H1 (cell line): ENCODE results near the gene SEMA3E. TPM values are rescaled to one million over a fixed set of nuclear protein-coding genes. Genes with fewer than 3 reads are reported as not detected.

Experiments
- CTCF ChIA-PET: fragments of 300-600 bp; sonication (Branson Sonifier 250); formaldehyde crosslinking; loops from one replicate; lab custom pipeline; 2021; ENCODE audit not compliant: partially characterized antibody; lab: Charles Lee
- POLR2A ChIA-PET: fragments of 300-600 bp; sonication (Branson Sonifier 250); formaldehyde crosslinking; loops from one replicate; lab custom pipeline; 2021; ENCODE audit warnings: inconsistent platforms; ENCODE audit not compliant: partially characterized antibody; lab: Charles Lee
- DNase-seq, 2 experiments: peaks; one replicate each; pipeline versions ENCODE4 v3.0.0 to v3.0.0-alpha.2; 2010 to 2022; ENCODE audit warnings: low spot score in 2 of 2, low read depth in 1 of 2, mixed read lengths in 1 of 2
- FAIRE-seq: peaks from 2 replicates; lab custom pipeline; 2011; peaks lifted over from hg19 to GRCh38; lab: Jason Lieb, UNC
- H2AFZ ChIP-seq: 2 replicates; pipeline ENCODE4 v1.8.1; 2012; ENCODE audit warnings: low read length, inconsistent platforms
- H2AK5ac ChIP-seq: 2 replicates; pipeline ENCODE4 v1.6.1; 2013; ENCODE audit warnings: low read depth, low read length
- H2BK120ac ChIP-seq: replicated peaks from 2 replicates; pipeline ENCODE3; 2013; ENCODE audit warnings: low read depth, low read length, inconsistent platforms
- H2BK12ac ChIP-seq: 2 replicates; pipeline ENCODE4 v1.6.1; 2013; ENCODE audit warnings: low read depth, low read length
- H2BK15ac ChIP-seq: 2 replicates; pipeline ENCODE4 v1.6.1; 2013; ENCODE audit warnings: low read length
- H2BK20ac ChIP-seq: 2 replicates; pipeline ENCODE4 v1.6.1; 2013; ENCODE audit warnings: low read length
- H2BK5ac ChIP-seq: 2 replicates; pipeline ENCODE4 v1.6.1; 2013; ENCODE audit warnings: low read depth, low read length
- H3K14ac ChIP-seq: 2 replicates; pipeline ENCODE4 v1.6.1; 2013; ENCODE audit warnings: inconsistent platforms; ENCODE audit not compliant: insufficient read length
- H3K18ac ChIP-seq: 2 replicates; pipeline ENCODE4 v1.6.1; 2013; ENCODE audit warnings: low read length; ENCODE audit errors: extremely low read depth
- H3K23ac ChIP-seq: 2 replicates; pipeline ENCODE4 v1.6.1; 2013; ENCODE audit warnings: inconsistent platforms; ENCODE audit not compliant: insufficient read length
- H3K23me2 ChIP-seq: 2 replicates; pipeline ENCODE4 v1.6.1; 2013; ENCODE audit warnings: low read depth, low read length
- H3K27ac ChIP-seq: 2 replicates; pipeline ENCODE4 v1.6.1; 2011; ENCODE audit warnings: low read depth, low read length, inconsistent platforms
- H3K27me3 ChIP-seq, 4 experiments: replicated peaks in 1 of 4; 1 replicate in 1 of 4; 2 replicates in 3 of 4; pipeline versions ENCODE4 v1.6.1 to v1.8.1; 2011 to 2013; ENCODE audit warnings: low read length in 3 of 4, mild to moderate bottlenecking in 3 of 4, inconsistent platforms in 2 of 4, mixed read lengths in 2 of 4, moderate library complexity in 1 of 4; ENCODE audit not compliant: control insufficient read depth in 3 of 4, insufficient read depth in 3 of 4; ENCODE audit errors: extremely low read depth in 1 of 4
- H3K36me3 ChIP-seq, 4 experiments: 2 replicates each; pipeline versions ENCODE4 v1.6.1 to v1.8.1; 2011 to 2013; ENCODE audit warnings: mild to moderate bottlenecking in 4 of 4, low read length in 3 of 4, moderate library complexity in 2 of 4, control low read depth in 1 of 4, inconsistent platforms in 1 of 4; ENCODE audit not compliant: insufficient read depth in 4 of 4, control insufficient read depth in 2 of 4
- H3K4ac ChIP-seq: replicated peaks from 2 replicates; pipeline ENCODE3; 2013; ENCODE audit warnings: low read length, low read depth, mixed read lengths, inconsistent platforms; ENCODE audit not compliant: insufficient read length
- H3K4me1 ChIP-seq, 4 experiments: replicated peaks in 1 of 4; 1 replicate in 1 of 4; 2 replicates in 3 of 4; pipeline versions ENCODE4 v1.6.1 to v1.8.1; 2011 to 2013; ENCODE audit warnings: low read length in 3 of 4, inconsistent platforms in 2 of 4, mixed read lengths in 1 of 4; ENCODE audit not compliant: insufficient read depth in 4 of 4, control insufficient read depth in 3 of 4
- H3K4me2 ChIP-seq, 2 experiments: 2 replicates each; pipeline versions ENCODE4 v1.6.1 to v1.8.1; 2011 to 2013; ENCODE audit warnings: low read depth in 2 of 2, low read length in 2 of 2, control low read depth in 1 of 2, inconsistent platforms in 1 of 2, mild to moderate bottlenecking in 1 of 2; ENCODE audit not compliant: insufficient read depth in 1 of 2
- H3K4me3 ChIP-seq, 4 experiments: fragments of 200-600, 300-600 bp in 1 of 4; sonication (generic), shearing (Covaris generic), sonication (Bioruptor Twin) in 1 of 4; 2 replicates each; pipeline versions ENCODE4 v1.5.1 to v1.8.1; 2011 to 2016; ENCODE audit warnings: low read length in 4 of 4, low read depth in 3 of 4, control low read depth in 2 of 4, inconsistent platforms in 2 of 4, mild to moderate bottlenecking in 2 of 4, mixed read lengths in 1 of 4, moderate library complexity in 1 of 4; ENCODE audit not compliant: insufficient read depth in 2 of 4; ENCODE audit errors: extremely low read depth in 1 of 4
- H3K56ac ChIP-seq: replicated peaks from 2 replicates; pipeline ENCODE3; 2013; ENCODE audit warnings: low read depth, mild to moderate bottlenecking, mixed read lengths, low read length, inconsistent platforms; ENCODE audit not compliant: insufficient read length
- H3K79me1 ChIP-seq: 2 replicates; pipeline ENCODE4 v1.6.1; 2013; ENCODE audit warnings: low read depth, low read length, control low read depth
- H3K79me2 ChIP-seq, 2 experiments: 2 replicates each; pipeline versions ENCODE4 v1.6.1 to v1.8.1; 2012 to 2013; ENCODE audit warnings: low read length in 2 of 2, mild to moderate bottlenecking in 2 of 2, inconsistent platforms in 1 of 2; ENCODE audit not compliant: insufficient read depth in 2 of 2, control insufficient read depth in 1 of 2
- H3K9ac ChIP-seq, 4 experiments: replicated peaks in 1 of 4; 1 replicate in 1 of 4; 2 replicates in 3 of 4; pipeline versions ENCODE4 v1.6.1 to v1.8.1; 2011 to 2013; ENCODE audit warnings: low read depth in 3 of 4, low read length in 3 of 4, control low read depth in 2 of 4, mild to moderate bottlenecking in 2 of 4, moderate library complexity in 2 of 4, inconsistent platforms in 1 of 4; ENCODE audit errors: extremely low read depth in 1 of 4
- H3K9me3 ChIP-seq, 2 experiments: 2 replicates each; pipeline versions ENCODE4 v1.6.1 to v1.8.1; 2012 to 2013; ENCODE audit warnings: mild to moderate bottlenecking in 2 of 2, moderate library complexity in 2 of 2, control low read depth in 1 of 2, inconsistent platforms in 1 of 2, low read depth in 1 of 2, low read length in 1 of 2, mixed read lengths in 1 of 2; ENCODE audit not compliant: insufficient read depth in 2 of 2
- H4K20me1 ChIP-seq, 2 experiments: replicated peaks in 1 of 2; 2 replicates each; pipeline versions ENCODE3 to v1.8.1; 2011 to 2013; ENCODE audit warnings: inconsistent platforms in 2 of 2, low read length in 2 of 2, mild to moderate bottlenecking in 1 of 2; ENCODE audit not compliant: insufficient read depth in 2 of 2, control insufficient read depth in 1 of 2
- H4K5ac ChIP-seq: 2 replicates; pipeline ENCODE4 v1.6.1; 2013; ENCODE audit warnings: low read length, low read depth, mixed read lengths, inconsistent platforms; ENCODE audit not compliant: insufficient read length
- H4K8ac ChIP-seq: 2 replicates; pipeline ENCODE4 v1.8.0; 2013; ENCODE audit warnings: mild to moderate bottlenecking, moderate library complexity, low read length, inconsistent platforms; ENCODE audit not compliant: insufficient read depth; ENCODE audit errors: extremely low read depth
- H4K91ac ChIP-seq: replicated peaks from 2 replicates; pipeline ENCODE3; 2013; ENCODE audit warnings: low read length, mixed read lengths, inconsistent platforms; ENCODE audit not compliant: insufficient read length
- BACH1 ChIP-seq: IDR thresholded peaks from 2 replicates; pipeline ENCODE4 v1.6.1; 2012; ENCODE audit warnings: low read length, improper control_type of control experiment
- EGR1 ChIP-seq: IDR thresholded peaks from 2 replicates; pipeline ENCODE4 v1.6.1; 2011; ENCODE audit warnings: low read depth, low read length, borderline replicate concordance
- GTF2F1 ChIP-seq: IDR thresholded peaks from 2 replicates; pipeline ENCODE4 v1.6.1; 2012; ENCODE audit warnings: low read depth, low read length, improper control_type of control experiment, borderline replicate concordance
- KDM5A ChIP-seq: fragments of 200-600 bp; IDR thresholded peaks from 2 replicates; pipeline ENCODE4 v1.7.1; 2012; ENCODE audit warnings: mild to moderate bottlenecking, low read length, inconsistent platforms, mixed read lengths
- MAX ChIP-seq: IDR thresholded peaks from 2 replicates; pipeline ENCODE4 v1.6.1; 2012; ENCODE audit warnings: inconsistent platforms
- NANOG ChIP-seq: IDR thresholded peaks from 2 replicates; pipeline ENCODE4 v1.6.1; 2011; ENCODE audit warnings: low read length, low read depth, mild to moderate bottlenecking, inconsistent platforms; ENCODE audit not compliant: insufficient read depth, poor library complexity, severe bottlenecking
- POLR2A ChIP-seq, 2 experiments: IDR thresholded peaks; 1 replicate in 1 of 2; 2 replicates in 1 of 2; pipeline ENCODE4 v1.6.1; 2011; ENCODE audit warnings: low read depth in 2 of 2, low read length in 2 of 2, mild to moderate bottlenecking in 2 of 2; ENCODE audit errors: control extremely low read depth in 1 of 2
- RNF2 ChIP-seq: fragments of 200-900, 300-1000 bp; sonication (generic); IDR thresholded peaks from 2 replicates; pipeline ENCODE4 v1.7.1; 2016; ENCODE audit warnings: borderline replicate concordance, low read depth, mild to moderate bottlenecking, antibody characterized with exemption, low read length; ENCODE audit not compliant: poor library complexity, severe bottlenecking; ENCODE audit errors: missing control alignments
- SIN3A ChIP-seq, 2 experiments: IDR thresholded peaks in 1 of 2; conservative IDR thresholded peaks in 1 of 2; 2 replicates each; pipeline ENCODE4 v1.6.1; 2011 to 2012; ENCODE audit warnings: low read length in 2 of 2, improper control_type of control experiment in 1 of 2, low read depth in 1 of 2, mild to moderate bottlenecking in 1 of 2
- SIRT6 ChIP-seq: IDR thresholded peaks from one replicate; pipeline ENCODE4 v1.7.1; 2012; ENCODE audit warnings: low read length, inconsistent platforms
- SP1 ChIP-seq: IDR thresholded peaks from 2 replicates; pipeline ENCODE4 v1.6.1; 2011; ENCODE audit warnings: low read depth, low read length
- YY1 ChIP-seq: IDR thresholded peaks from 2 replicates; pipeline ENCODE4 v1.6.1; 2011; ENCODE audit warnings: low read depth, mild to moderate bottlenecking, low read length
- WGBS, 2 experiments: shearing (Covaris generic) in 1 of 2; methylation state at CpG; one replicate each; pipeline versions ENCODE4 v1.1.6 to v1.1.7; 2013 to 2015; ENCODE audit warnings: low lambda C conversion rate in 2 of 2, mixed read lengths in 2 of 2, inconsistent platforms in 1 of 2, low coverage in 1 of 2, missing lambda C conversion rate in 1 of 2; ENCODE audit not compliant: insufficient replicate concordance in 2 of 2, insufficient coverage in 1 of 2, insufficient read length in 1 of 2; ENCODE audit errors: extremely low coverage in 1 of 2, missing lambda C conversion rate in 1 of 2; 5-methylcytosine and 5-hydroxymethylcytosine counted together
- polyA plus RNA-seq, 7 experiments: library from polyadenylated mRNA; depleted of rRNA in 3 of 7; stranded (reverse) in 5 of 7; unstranded in 2 of 7; fragments of >200 nt in 5 of 7; fragments of 200-250 nt in 2 of 7; gene quantifications; 1 replicate in 5 of 7; 2 replicates in 1 of 7; 4 replicates in 1 of 7; pipeline versions ENCODE4 v1.2.1 to v1.2.3, GENCODE V29; 2011 to 2013; ENCODE audit warnings: missing spikeins in 2 of 7, mixed read lengths in 2 of 7
- total RNA-seq: library from RNA; stranded (reverse); fragmentation: NEBNext Ultra II Directional; extraction: Animal tissue kit (Norgen Biotek cat#: 25700); gene quantifications from 2 replicates; pipeline ENCODE4 v1.2.1, GENCODE V29; 2021

Gene SEMA3E
- total and polyA plus RNA-seq, 2 of the 8 experiments (the other 6 are each of a cell fraction or from before 2014, with no cell fraction given), result 0.93 to 0.94 TPM

GRCh38 chr7:83579740-83580139 lies 69.2 kb downstream of the SEMA3E start:
- H3K4ac ChIP-seq, result no peak overlapping the region
- no peaks in the 10 kb centered on the region for H3K36me3 ChIP-seq
- H4K20me1 ChIP-seq, result no peaks in the 10 kb centered on the region
- POLR2A ChIA-PET, result no interaction called here
- no peak overlapping the region for H2BK5ac ChIP-seq
- no peak overlapping the region for H3K4me2 ChIP-seq
- H2BK20ac ChIP-seq, result no peak overlapping the region
- FAIRE-seq, result no peak
- no peak overlapping the region for H2BK12ac ChIP-seq
- no peak overlapping the region for H4K91ac ChIP-seq
- peaks cover 0 to under 1% (median 0%) of the 10 kb centered on the region in 4 experiments; a peak in 1 of 7 replicates for H3K4me1 ChIP-seq
- H3K23me2 ChIP-seq, result no peaks in the 10 kb centered on the region
- no peak overlapping the region for H2AFZ ChIP-seq
- no peak overlapping the region for H4K5ac ChIP-seq
- no peak for DNase-seq
- no peaks in the 10 kb centered on the region for H3K79me2 ChIP-seq
- no peak overlapping the region for H3K18ac ChIP-seq
- no peak overlapping the region for H3K9ac ChIP-seq
- no peak overlapping the region for H3K56ac ChIP-seq
- H3K27me3 ChIP-seq, result no peaks in the 10 kb centered on the region
- 89% methylated on average over 5 of the region's 5 CpGs; no CpG with 5 or more reads in 1 of the 2 experiments for WGBS, 2 experiments
- no peak overlapping the region for H4K8ac ChIP-seq
- no peak overlapping the region for H3K23ac ChIP-seq
- no peak overlapping the region for H3K4me3 ChIP-seq
- H2BK15ac ChIP-seq, result no peak overlapping the region
- no peak overlapping the region for H2AK5ac ChIP-seq
- H3K9me3 ChIP-seq, result no peaks in the 10 kb centered on the region
- no peaks in the 10 kb centered on the region for H3K79me1 ChIP-seq
- H3K14ac ChIP-seq, result no peak overlapping the region
- H3K27ac ChIP-seq, result no peak overlapping the region
- CTCF ChIA-PET, result interaction anchor here (0.6 kb wide), 1 partner anchor 11 kb away, joined by 3 read pairs; no protein-coding TSS in a partner anchor
- H2BK120ac ChIP-seq, result no peak overlapping the region
- TF ChIP-seq POLR2A (IDR thresholded peaks at IDR 0.05; ENCODE audit: control extremely low read depth in 1 of 2, low read depth in 2 of 2, low read length in 2 of 2) (no peak), YY1 (no peak), NANOG (no peak), MAX (no peak), KDM5A (no peak), BACH1 (no peak), SIN3A (conservative IDR thresholded peaks at IDR 0.05 in 1 of 2, IDR thresholded peaks at IDR 0.05 in 1 of 2; ENCODE audit: low read depth in 1 of 2, low read length in 2 of 2) (no peak), GTF2F1 (no peak), RNF2 (no peak), SIRT6 (no peak), EGR1 (no peak), SP1 (no peak)
